T-helper 2 cell (primary cell): ENCODE results near the gene PRSS33.

Experiments used
- DNase-seq, 5 experiments: peaks; one replicate each; pipeline versions ENCODE4 v3.0.0 to v3.0.0-alpha.2; 2012 to 2022

Gene PRSS33

DNA sequence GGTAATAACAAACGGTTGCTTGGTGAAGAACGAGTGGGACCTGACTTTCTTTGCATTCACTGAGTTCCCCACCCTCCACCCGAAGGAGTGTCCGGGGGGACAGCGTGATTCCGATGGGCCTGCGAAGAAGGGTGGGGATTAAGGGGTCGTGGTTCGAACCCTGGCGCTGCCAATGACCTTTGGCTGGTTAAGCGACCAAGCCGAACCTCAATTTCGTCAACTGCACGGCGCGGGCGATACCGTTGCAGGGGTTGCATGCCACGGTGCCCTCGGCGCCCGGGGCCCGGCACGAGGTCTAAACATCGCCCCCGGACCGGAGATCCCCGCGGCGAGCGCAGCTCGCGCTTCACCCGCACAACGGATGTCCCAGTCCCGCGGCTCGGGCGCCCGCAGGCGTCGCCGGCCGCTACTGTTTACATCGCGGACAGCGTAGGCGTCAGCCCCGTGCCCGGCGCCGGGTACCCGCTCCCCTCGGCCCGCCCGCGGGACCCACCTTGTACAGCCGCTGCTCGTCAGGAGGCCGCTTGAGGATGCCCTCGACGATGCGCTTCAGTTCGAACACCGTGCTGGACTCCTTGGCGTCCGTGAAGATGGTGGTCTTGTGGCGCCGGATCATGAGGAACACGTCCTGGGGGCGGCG, 10.7 kb downstream of the PRSS33 start:
- peak in 2 of 5 experiments; percentile 32 to 48 for DNase-seq

DNA sequence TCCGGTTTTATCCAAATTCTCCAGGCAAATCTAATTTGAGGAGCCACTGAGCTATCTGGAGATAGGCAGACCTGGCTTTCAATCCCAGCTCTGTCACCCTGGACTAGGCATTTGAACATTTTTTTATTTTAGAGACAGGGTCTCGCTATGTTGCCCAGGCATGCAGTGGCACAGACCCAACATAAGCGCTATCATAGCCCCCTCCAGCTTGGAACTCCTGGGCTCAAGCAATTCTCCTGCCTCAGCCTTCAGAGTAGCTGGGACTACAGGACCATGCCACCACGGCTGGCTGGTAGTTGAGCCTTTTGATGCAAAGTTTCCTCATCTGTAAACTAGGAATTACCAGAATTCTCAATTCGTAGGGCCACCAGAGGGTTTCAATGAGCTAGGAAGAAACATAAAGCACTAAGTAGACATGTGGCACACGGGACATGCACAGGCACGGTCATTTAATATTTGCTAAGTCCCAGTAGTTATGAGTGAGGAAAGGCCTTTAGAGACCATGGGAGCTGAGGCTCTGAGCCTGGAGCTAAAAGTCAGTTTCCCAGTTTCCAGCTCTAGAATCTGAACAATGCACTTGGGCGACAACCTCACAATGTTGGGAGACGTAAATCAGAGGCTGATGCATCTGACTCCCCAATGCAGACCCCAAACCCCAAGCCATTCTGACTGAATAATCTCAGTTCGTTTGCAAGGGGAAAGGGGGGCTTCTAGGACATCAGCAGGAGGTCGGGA, 11.4 kb downstream of the PRSS33 start:
- DNase-seq: no peak

DNA sequence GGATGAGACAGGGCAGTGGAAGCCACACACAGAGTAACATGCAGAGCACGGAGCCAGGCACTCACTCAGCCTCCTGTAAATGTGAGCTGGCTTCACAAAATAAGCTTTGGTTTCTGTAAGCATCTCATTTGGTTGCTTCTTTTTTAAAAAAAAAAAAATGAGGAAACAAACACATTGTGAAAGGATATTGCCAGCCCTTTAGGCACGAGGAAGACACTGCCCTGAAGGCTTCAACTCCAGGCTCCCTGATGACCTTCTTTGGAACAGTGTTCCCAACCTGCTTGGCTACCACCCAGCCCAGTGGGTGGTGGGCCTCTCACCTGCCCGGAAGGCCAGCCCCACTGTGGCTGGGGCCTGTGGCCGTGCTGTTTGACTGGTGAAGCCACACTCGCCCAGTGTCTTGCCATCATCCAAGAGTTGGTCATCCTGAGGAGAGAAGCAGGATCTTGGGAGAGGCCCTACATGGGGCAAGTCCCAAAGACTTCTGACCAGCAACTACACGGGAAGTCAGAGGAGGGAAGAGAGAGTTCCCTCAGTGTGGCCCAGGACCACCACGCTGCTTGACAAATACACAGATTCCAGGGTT, 12.1 kb downstream of the PRSS33 start:
- no peak for DNase-seq

DNA sequence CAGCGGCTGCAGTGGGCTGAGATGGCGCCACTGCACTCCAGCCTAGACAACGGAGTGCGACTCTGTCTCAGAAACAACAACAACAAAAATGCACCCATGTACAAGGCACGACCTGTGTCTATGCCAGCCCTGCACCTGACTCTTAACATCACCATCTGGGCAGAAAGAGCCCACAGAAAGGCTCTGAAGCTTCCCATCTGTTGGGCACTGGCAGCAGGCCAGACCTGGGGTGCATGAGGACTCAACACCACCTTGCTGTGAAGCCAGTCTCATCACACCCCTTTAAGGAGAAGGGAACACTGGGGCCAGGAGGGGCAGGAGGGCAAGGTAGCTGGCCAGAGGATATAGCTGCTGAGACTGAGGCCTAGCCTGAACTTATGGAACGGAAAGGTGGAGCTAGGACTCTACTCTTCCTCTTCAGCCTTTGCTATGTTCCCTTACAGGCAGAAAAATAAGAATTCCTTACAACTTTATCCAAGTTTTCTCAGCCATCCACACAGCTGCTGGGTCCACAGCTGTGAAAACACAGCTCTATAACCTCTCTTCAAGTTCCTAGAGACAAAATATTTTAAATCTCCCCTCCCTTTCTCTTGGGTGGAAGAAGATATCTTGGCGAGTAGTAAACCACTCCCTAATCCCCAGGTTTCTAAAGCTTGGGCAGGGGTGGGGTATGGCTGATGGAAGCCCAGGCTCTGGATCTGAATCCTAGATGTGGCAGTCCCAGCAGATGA, 13.0 kb downstream of the PRSS33 start:
- no peak for DNase-seq

GRCh38 chr16:2773188-2773968, 14.0 kb downstream of the PRSS33 start:
- no peak for DNase-seq

DNA sequence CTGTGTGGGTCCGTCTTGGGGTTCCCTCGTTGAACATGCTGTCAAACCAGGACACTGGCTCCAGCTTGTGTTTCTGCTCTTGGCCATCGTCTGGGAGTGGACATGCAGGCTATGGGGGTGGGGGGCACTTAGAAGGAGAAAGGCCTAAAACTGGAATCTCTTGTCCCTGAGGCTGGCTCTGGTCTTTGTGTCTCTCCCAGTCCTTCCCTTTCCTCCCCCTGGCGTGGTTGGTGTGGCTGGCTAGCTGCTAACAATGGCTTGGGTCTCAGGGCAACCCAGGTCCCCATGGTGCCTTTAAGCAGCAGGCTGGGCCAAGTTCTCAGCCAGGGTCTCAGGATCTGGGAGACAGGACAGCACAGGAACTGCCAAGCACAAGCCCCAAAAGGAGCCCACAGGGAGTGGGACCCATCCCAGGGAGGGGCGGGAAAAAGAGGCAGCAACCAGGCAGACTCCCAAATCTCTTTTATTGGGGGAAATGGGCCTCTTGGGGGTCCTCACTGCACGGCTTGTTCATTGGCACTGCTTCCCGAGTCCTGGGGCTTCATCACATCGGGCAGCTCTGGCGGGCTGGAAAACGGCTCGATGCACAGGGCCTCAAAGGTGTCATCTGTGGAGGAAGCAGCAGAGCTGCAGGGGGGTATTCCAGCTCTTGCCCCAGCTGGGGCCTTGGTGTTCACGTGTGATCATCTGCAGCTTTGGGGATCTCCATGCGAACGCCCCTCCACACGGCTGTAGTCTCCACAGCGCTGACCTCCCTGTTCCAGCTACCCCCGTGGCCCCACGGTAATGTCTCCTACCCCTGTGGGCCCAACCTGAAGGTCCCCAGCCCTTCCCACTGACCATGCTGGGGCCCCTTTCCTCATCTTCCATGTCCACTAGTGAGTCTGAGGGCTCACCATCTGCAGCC, 15.6 kb downstream of the PRSS33 start:
- no peak for DNase-seq

GRCh38 chr16:2770057-2770951, 17.1 kb downstream of the PRSS33 start:
- peak in 2 of 5 experiments; percentile 22 to 35 for DNase-seq

GRCh38 chr16:2769675-2770056, 17.7 kb downstream of the PRSS33 start:
- DNase-seq: no peak

DNA sequence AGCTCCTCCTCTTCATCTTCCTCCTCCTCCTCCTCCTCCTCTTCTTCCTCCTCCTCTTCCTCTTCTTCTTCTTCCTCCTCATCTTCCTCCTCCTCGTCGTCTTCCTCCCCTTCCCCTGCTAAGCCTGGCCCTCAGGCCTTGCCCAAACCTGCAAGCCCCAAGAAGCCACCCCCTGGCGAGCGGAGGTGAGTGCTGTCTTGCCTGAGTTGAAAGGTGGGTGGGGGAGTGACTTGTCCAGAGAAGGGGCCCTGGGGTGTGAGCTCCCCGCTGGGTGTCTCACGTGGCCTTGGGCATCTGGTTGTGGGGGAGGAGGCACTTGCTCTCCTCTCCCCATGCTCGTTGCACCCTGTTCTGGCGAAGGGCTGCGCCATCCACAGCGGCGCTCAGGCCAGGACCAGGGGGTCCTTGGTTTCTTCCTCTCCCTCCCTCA, 18.2 kb downstream of the PRSS33 start:
- no peak for DNase-seq

- no peak for DNase-seq
Measured at GRCh38 chr16:2768403-2769089, 18.8 kb downstream of the PRSS33 start.

- DNase-seq: no peak
Measured at GRCh38 chr16:2767891-2768290, 19.5 kb downstream of the PRSS33 start.

GRCh38 chr16:2767140-2767731, 20.1 kb downstream of the PRSS33 start:
- DNase-seq: no peak

- no peak for DNase-seq
Measured at GRCh38 chr16:2766430-2767139, 20.8 kb downstream of the PRSS33 start.

- DNase-seq: no peak
Measured at GRCh38 chr16:2765462-2766404, 21.6 kb downstream of the PRSS33 start.

DNA sequence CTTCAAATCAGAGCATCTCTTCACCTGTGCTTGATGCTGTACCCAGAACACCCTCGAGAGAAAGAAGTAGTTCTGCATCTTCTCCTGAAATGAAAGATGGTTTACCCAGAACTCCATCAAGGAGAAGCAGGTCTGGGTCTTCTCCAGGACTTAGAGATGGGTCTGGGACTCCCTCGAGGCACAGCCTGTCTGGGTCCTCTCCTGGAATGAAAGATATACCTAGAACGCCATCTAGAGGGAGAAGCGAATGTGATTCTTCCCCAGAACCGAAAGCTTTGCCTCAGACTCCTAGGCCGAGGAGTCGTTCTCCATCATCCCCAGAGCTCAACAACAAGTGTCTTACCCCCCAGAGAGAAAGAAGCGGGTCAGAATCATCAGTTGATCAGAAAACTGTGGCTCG, 22.6 kb downstream of the PRSS33 start:
- DNase-seq: no peak

DNA sequence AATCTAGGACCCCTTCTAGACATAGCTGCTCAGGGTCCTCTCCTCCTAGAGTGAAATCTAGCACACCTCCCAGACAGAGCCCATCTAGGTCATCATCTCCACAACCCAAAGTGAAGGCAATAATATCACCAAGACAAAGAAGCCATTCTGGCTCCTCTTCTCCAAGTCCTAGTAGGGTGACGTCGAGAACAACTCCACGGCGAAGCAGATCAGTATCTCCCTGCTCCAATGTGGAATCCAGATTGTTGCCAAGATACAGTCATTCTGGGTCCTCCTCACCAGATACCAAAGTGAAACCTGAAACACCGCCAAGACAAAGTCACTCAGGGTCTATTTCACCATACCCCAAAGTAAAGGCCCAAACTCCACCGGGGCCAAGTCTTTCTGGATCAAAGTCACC, 24.2 kb downstream of the PRSS33 start:
- DNase-seq: no peak

DNA sequence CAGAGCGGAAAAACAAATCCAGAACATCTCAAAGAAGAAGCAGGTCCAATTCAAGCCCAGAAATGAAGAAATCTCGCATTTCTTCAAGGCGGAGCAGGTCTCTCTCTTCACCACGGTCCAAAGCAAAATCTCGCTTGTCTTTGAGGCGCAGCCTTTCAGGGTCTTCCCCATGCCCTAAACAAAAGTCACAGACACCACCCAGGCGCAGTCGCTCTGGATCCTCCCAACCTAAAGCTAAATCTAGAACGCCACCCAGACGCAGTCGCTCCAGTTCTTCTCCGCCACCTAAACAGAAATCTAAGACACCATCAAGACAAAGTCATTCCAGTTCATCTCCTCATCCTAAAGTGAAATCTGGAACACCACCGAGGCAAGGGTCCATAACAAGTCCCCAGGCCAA, 24.6 kb downstream of the PRSS33 start:
- DNase-seq: no peak
